Activated T-cell treated with anti-CD3 and anti-CD28 coated beads for 4 hours (primary cell): ENCODE measurements around the gene EFNA3.

Experiments
- DNase-seq: peaks from one replicate; pipeline ENCODE4 v3.0.0-alpha.2; 2020

Gene EFNA3

GRCh38 chr1:155070158-155070621, 8.4 kb upstream of the EFNA3 start:
- DNase-seq: no peak

- DNase-seq: peak; percentile 49
These were observed 7.7 kb upstream of the EFNA3 start for GRCh38 chr1:155070721-155071569.

- DNase-seq: no peak
These were observed 6.9 kb upstream of the EFNA3 start for GRCh38 chr1:155071701-155072100.

GRCh38 chr1:155072531-155073289, 5.9 kb upstream of the EFNA3 start:
- DNase-seq: no peak

GRCh38 chr1:155073377-155074242, 5.0 kb upstream of the EFNA3 start:
- DNase-seq: no peak

GRCh38 chr1:155075535-155075934, 3.1 kb upstream of the EFNA3 start:
- DNase-seq: no peak

GRCh38 chr1:155076371-155076770, 2.3 kb upstream of the EFNA3 start:
- no peak for DNase-seq

- no peak for DNase-seq
These were observed 1.3 kb upstream of the EFNA3 start for GRCh38 chr1:155077346-155077745.

GRCh38 chr1:155077758-155078445, 735 bp upstream of the EFNA3 start:
- no peak for DNase-seq

GRCh38 chr1:155079210-155079486, 511 bp downstream of the EFNA3 start:
- DNase-seq: no peak

- DNase-seq: no peak
These were observed 1.1 kb downstream of the EFNA3 start for GRCh38 chr1:155079487-155080311.

GRCh38 chr1:155080312-155081228, 1.9 kb downstream of the EFNA3 start:
- no peak for DNase-seq

GRCh38 chr1:155081472-155082300, 3.0 kb downstream of the EFNA3 start:
- no peak for DNase-seq

- no peak for DNase-seq
These were observed 3.8 kb downstream of the EFNA3 start for GRCh38 chr1:155082301-155083051.

GRCh38 chr1:155083052-155083541, 4.5 kb downstream of the EFNA3 start:
- DNase-seq: no peak

GRCh38 chr1:155083865-155084721, 5.5 kb downstream of the EFNA3 start:
- no peak for DNase-seq

- peak; percentile 86 for DNase-seq
These were observed 6.3 kb downstream of the EFNA3 start for GRCh38 chr1:155084722-155085503.
